ENCODE data around the gene L3MBTL1. TPM values are rescaled to one million over a fixed set of nuclear protein-coding genes. Genes with fewer than 3 reads are reported as not detected.

Gene L3MBTL1
- 0.85 to 1.6 TPM (median 1.3 TPM) in 5 replicates for total RNA-seq (2022; extraction: Qiagen RNA extraction; ENCODE audit: low read depth)

DNA sequence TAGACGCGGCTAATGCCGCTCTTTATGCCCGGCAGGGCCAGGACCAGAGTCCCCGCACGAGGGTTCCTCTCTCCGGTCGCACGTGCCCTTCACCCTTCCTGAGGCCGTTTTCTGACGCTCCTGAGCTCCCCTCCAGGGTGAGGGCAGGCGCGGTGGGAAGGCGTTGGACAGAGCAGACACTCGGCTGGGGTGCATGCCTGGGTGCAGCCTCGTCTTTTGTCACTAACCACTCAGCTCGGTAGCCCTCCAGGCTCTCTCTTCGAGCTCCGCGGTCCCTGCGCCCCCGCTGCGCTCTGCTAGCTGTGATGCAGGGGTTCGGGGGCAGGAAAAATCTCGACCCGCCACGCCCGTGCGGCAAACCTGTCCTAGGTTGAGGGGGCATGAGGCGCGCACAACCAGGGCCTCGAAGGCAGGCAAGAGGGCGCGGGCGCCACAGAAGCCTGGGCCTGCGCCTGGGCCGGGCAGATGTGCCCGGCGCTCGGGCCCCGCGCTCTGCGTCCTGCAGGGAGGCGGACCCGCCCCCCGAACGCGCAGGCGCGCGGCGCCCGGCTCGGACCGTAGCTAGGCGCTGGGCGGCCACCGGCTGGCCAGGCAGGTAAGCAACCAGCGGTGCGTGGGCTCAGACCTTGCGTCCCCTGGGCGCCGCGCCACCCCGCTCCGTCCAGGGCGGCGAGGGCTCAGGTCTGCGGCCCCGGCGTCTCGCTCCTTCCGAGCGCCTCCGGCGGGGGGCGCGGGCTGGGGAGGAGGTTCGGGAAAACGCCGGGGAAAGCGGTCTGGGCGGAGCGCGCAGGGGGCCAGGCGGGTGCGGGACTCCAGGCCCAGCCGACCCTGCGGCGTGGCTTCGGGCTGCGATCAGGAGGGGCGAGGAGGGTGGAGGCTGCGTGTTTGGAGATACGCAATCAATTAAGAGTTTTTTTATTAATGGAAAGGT, at the start of gene L3MBTL1:
TSS of gene L3MBTL1 (plus strand) at position 548 of the 931 bp plus-strand sequence. CDS start 5,807 bp downstream, outside the sequence.

DNA sequence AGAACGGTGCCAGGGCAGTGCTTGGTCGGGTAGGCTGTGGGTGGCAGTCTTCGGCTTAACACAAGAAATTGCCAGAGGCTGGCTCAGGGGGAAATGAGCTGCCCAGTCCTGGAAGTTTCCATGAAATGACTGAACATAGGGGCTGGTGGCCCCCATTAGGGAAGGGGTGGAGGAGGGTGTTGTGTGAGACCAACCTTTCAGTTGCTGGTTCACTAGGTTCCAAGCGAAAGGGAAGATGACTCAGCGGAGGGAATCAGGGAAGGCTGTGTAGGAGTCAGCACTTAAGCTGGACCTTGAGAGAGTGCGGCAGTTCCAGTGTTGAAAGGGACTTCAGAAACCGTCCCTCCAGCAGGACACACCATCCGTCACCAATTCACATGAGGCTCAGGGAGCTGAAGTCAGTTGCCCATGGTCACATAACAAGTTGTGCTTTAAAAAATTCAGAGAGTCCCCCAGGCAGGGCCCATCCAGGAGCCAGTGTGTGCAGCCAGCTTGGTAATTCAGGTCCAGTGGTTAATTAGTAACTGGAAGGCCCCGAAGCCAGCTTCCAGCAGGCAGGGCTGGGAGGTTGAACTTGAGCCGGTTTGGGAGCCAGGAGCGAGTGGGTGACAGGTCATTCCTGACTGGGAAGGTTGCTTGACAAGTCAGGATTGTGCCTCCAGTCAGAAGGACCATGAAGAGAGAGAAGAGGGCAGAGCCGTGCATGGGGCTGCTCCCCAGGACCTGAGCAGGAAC, 51.1 kb downstream of the L3MBTL1 start, which contains the start of gene SGK2:
TSS of gene SGK2 (plus strand) at position 616 of the 735 bp plus-strand sequence. CDS start 7,469 bp downstream, outside the sequence.

GRCh38 chr20:43590392-43591303, 83.2 kb downstream of the L3MBTL1 start, which contains the start of gene IFT52:
TSS of gene IFT52 (plus strand) at chr20:43590937. CDS start at chr20:43594699, 3,762 bp downstream.

Other genes with a start within 250 kb of the L3MBTL1 start
- gene SRSF6, start 49.8 kb upstream of the L3MBTL1 start, total RNA-seq (2022; extraction: Qiagen RNA extraction; ENCODE audit: low read depth), result 103 to 115 TPM (median 109 TPM) in 5 replicates
- gene SGK2, start 51.3 kb downstream of the L3MBTL1 start, total RNA-seq (2022; extraction: Qiagen RNA extraction; ENCODE audit: low read depth), result 5.6 to 6.9 TPM (median 6.3 TPM) in 5 replicates
- gene IFT52, start 83.2 kb downstream of the L3MBTL1 start, total RNA-seq (2022; extraction: Qiagen RNA extraction; ENCODE audit: low read depth), result 28.0 to 40.1 TPM (median 30.7 TPM) in 5 replicates
- 72.2 to 81.5 TPM (median 78.1 TPM) in 5 replicates for gene MYBL2, start 159.4 kb downstream of the L3MBTL1 start, total RNA-seq (2022; extraction: Qiagen RNA extraction; ENCODE audit: low read depth)
- gene GTSF1L, start 219.3 kb downstream of the L3MBTL1 start, total RNA-seq (2022; extraction: Qiagen RNA extraction; ENCODE audit: low read depth), result not detected in 5 replicates